NCI-H1930 (cell line): ENCODE data around the gene SPINK5.

Source experiments
- DNase-seq, 2 experiments: peaks; one replicate each; lab custom pipeline; 2025; lab: John Stamatoyannopoulos, UW

The SPINK5 gene

GRCh38 chr5:148177207-148177606, 113.4 kb downstream of the SPINK5 start:
- no peak for DNase-seq

GRCh38 chr5:148179234-148179824, 115.5 kb downstream of the SPINK5 start:
- peak in 1 of 2 experiments; percentile 17 for DNase-seq

GRCh38 chr5:148186248-148187003, 122.6 kb downstream of the SPINK5 start:
- no peak for DNase-seq
